H1 (cell line): ENCODE data around the gene CACNA1A.

Source experiments
- CTCF ChIP-seq, 3 experiments: IDR thresholded peaks; 1 replicate in 2 of 3; 2 replicates in 1 of 3; pipeline versions ENCODE4 v1.5.1 to v1.6.1; 2011; ENCODE audit warnings: low read length in 3 of 3, mild to moderate bottlenecking in 3 of 3, inconsistent platforms in 2 of 3, low read depth in 1 of 3, moderate library complexity in 1 of 3; ENCODE audit not compliant: insufficient read depth in 1 of 3; ENCODE audit errors: control extremely low read depth in 1 of 3
- EP300 ChIP-seq, 2 experiments: IDR thresholded peaks; 1 replicate in 1 of 2; 2 replicates in 1 of 2; pipeline ENCODE4 v1.6.1; 2011 to 2012; ENCODE audit warnings: low read depth in 2 of 2, low read length in 2 of 2, mild to moderate bottlenecking in 2 of 2, borderline replicate concordance in 1 of 2, inconsistent platforms in 1 of 2, moderate library complexity in 1 of 2
- EZH2 ChIP-seq: fragments of 200-600 bp; sonication (generic); IDR thresholded peaks from 2 replicates; pipeline ENCODE4 v1.7.1; 2012; ENCODE audit warnings: low read depth, mild to moderate bottlenecking, moderate library complexity, low read length, inconsistent platforms; ENCODE audit not compliant: severe bottlenecking
- HDAC6 ChIP-seq: IDR thresholded peaks from one replicate; pipeline ENCODE4 v1.7.1; 2012; ENCODE audit warnings: low read depth, mild to moderate bottlenecking, inconsistent platforms, low read length, moderate library complexity
- MAFK ChIP-seq: IDR thresholded peaks from 2 replicates; pipeline ENCODE4 v1.6.1; 2012; ENCODE audit warnings: low read depth, mild to moderate bottlenecking, improper control_type of control experiment, low read length
- MAX ChIP-seq: IDR thresholded peaks from 2 replicates; pipeline ENCODE4 v1.6.1; 2012; ENCODE audit warnings: inconsistent platforms
- NRF1 ChIP-seq: IDR thresholded peaks from 2 replicates; pipeline ENCODE4 v1.6.1; 2011; ENCODE audit warnings: mild to moderate bottlenecking, low read depth, low read length, improper control_type of control experiment
- POLR2A ChIP-seq, 2 experiments: IDR thresholded peaks; 1 replicate in 1 of 2; 2 replicates in 1 of 2; pipeline ENCODE4 v1.6.1; 2011; ENCODE audit warnings: low read depth in 2 of 2, low read length in 2 of 2, mild to moderate bottlenecking in 2 of 2; ENCODE audit errors: control extremely low read depth in 1 of 2
- RAD21 ChIP-seq, 2 experiments: IDR thresholded peaks in 1 of 2; conservative IDR thresholded peaks in 1 of 2; 2 replicates each; pipeline ENCODE4 v1.6.1; 2011; ENCODE audit warnings: low read depth in 2 of 2, low read length in 2 of 2, improper control_type of control experiment in 1 of 2, inconsistent platforms in 1 of 2, mild to moderate bottlenecking in 1 of 2, moderate library complexity in 1 of 2
- TBP ChIP-seq: IDR thresholded peaks from 2 replicates; pipeline ENCODE4 v1.6.1; 2011; ENCODE audit warnings: low read depth, low read length, improper control_type of control experiment
- TEAD4 ChIP-seq: IDR thresholded peaks from 2 replicates; pipeline ENCODE4 v1.6.1; 2012; ENCODE audit warnings: low read depth, low read length, inconsistent platforms, mixed read lengths
- USF2 ChIP-seq: IDR thresholded peaks from 2 replicates; pipeline ENCODE4 v1.6.1; 2011; ENCODE audit warnings: low read length, improper control_type of control experiment
- TF ChIP-seq, protein P1 (sequence below): IDR thresholded peaks from 2 replicates; pipeline ENCODE4 v1.6.1; 2011; ENCODE audit warnings: low read depth, mild to moderate bottlenecking, low read length; ENCODE audit not compliant: insufficient read depth

- TF ChIP-seq CTCF (IDR thresholded peaks at IDR 0.05; ENCODE audit: control extremely low read depth in 1 of 3, insufficient read depth in 1 of 3, low read depth in 1 of 3, low read length in 3 of 3): no peak
- TF ChIP-seq RAD21 (IDR thresholded peaks at IDR 0.05 in 1 of 2, conservative IDR thresholded peaks at IDR 0.05 in 1 of 2; ENCODE audit: low read depth in 2 of 2, low read length in 2 of 2): no peak; a peak in 1 of 4 replicates
- TF ChIP-seq MAFK: no peak
- peak; percentile 17 to 66 for TF ChIP-seq POLR2A (IDR thresholded peaks at IDR 0.05; ENCODE audit: control extremely low read depth in 1 of 2, low read depth in 2 of 2, low read length in 2 of 2)
- TF ChIP-seq, protein P1, sequence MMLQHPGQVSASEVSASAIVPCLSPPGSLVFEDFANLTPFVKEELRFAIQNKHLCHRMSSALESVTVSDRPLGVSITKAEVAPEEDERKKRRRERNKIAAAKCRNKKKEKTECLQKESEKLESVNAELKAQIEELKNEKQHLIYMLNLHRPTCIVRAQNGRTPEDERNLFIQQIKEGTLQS: no peak
- TF ChIP-seq HDAC6: no peak
- no peak for TF ChIP-seq EP300 (IDR thresholded peaks at IDR 0.05; ENCODE audit: borderline replicate concordance in 1 of 2, low read depth in 2 of 2, low read length in 2 of 2)
- no peak for TF ChIP-seq EZH2
- no peak for TF ChIP-seq NRF1
- no peak for TF ChIP-seq TEAD4
- no peak; the same call in 1 of the 2 replicates for TF ChIP-seq TBP
- peak; percentile 59 for TF ChIP-seq MAX
- no peak for TF ChIP-seq USF2
Measured at GRCh38 chr19:13162724-13163608, 343.3 kb downstream of the CACNA1A start.
